Measurements from ENCODE around the gene PCSK6.

The PCSK6 gene

GRCh38 chr15:101444807-101445508 is 44.5 kb downstream of the PCSK6 start:
- no peak for DNase-seq

- no peak for DNase-seq
These were observed 45.5 kb downstream of the PCSK6 start for GRCh38 chr15:101444015-101444414.

GRCh38 chr15:101442272-101442671 is 47.2 kb downstream of the PCSK6 start:
- no peak for DNase-seq

- DNase-seq: no peak
These were observed 47.8 kb downstream of the PCSK6 start for GRCh38 chr15:101441696-101442095.

GRCh38 chr15:101440846-101441590 is 48.5 kb downstream of the PCSK6 start:
- DNase-seq: no peak

GRCh38 chr15:101439920-101440319 is 49.6 kb downstream of the PCSK6 start:
- no peak for DNase-seq

GRCh38 chr15:101439285-101439919 is 50.1 kb downstream of the PCSK6 start:
- no peak for DNase-seq

GRCh38 chr15:101438482-101439284 is 50.8 kb downstream of the PCSK6 start:
- DNase-seq: no peak

- DNase-seq: no peak
These were observed 51.7 kb downstream of the PCSK6 start for GRCh38 chr15:101437618-101438481.

- no peak for DNase-seq
These were observed 52.3 kb downstream of the PCSK6 start for GRCh38 chr15:101437209-101437608.

GRCh38 chr15:101436526-101436925 is 53.0 kb downstream of the PCSK6 start:
- no peak for DNase-seq

GRCh38 chr15:101435761-101436160 is 53.7 kb downstream of the PCSK6 start:
- no peak for DNase-seq

GRCh38 chr15:101434032-101434920 is 55.2 kb downstream of the PCSK6 start:
- DNase-seq: no peak

- DNase-seq: no peak
These were observed 56.1 kb downstream of the PCSK6 start for GRCh38 chr15:101433396-101433795.

- DNase-seq: no peak
These were observed 56.5 kb downstream of the PCSK6 start for GRCh38 chr15:101432982-101433381.

- no peak for DNase-seq
These were observed 57.8 kb downstream of the PCSK6 start for GRCh38 chr15:101431748-101432147.

GRCh38 chr15:101431301-101431700 is 58.2 kb downstream of the PCSK6 start:
- DNase-seq: no peak

- no peak for DNase-seq
These were observed 59.9 kb downstream of the PCSK6 start for GRCh38 chr15:101429646-101430045.

GRCh38 chr15:101429191-101429590 is 60.3 kb downstream of the PCSK6 start:
- no peak for DNase-seq

- DNase-seq: no peak
These were observed 60.7 kb downstream of the PCSK6 start for GRCh38 chr15:101428758-101429157.
